ENCODE measurements around the gene CDC73. TPM values are rescaled to one million over a fixed set of nuclear protein-coding genes. Genes with fewer than 3 reads are reported as not detected.

Gene CDC73
- total and polyA plus RNA-seq, 9 of the 15 experiments (the other 6 are each of a cell fraction or from before 2014, with no cell fraction given), result 19.0 to 61.7 (median 30.1) TPM

- no peak for TF ChIP-seq GTF2A2 (tag; IDR thresholded peaks at IDR 0.05)
- WGBS (ENCODE audit: insufficient coverage, low coverage, missing lambda C conversion rate), result 95% methylated on average over 7 of the region's 7 CpGs
- H3K4me1 ChIP-seq (replicated peaks in 1 of 2; ENCODE audit: control insufficient read depth in 2 of 2, insufficient read depth in 2 of 2, low read length in 2 of 2), result no peaks in the 10 kb centered on the region
- H3K4me2 ChIP-seq (ENCODE audit: insufficient read depth, low read length), result no peak overlapping the region
- ChIA-PET POLR2A (no interaction called here), CTCF (ENCODE audit: low intra/inter-chr PET ratio) (no interaction called here)
- no peaks in the 10 kb centered on the region for H3K9me1 ChIP-seq (ENCODE audit: control insufficient read depth, insufficient read depth, low read length)
- no peak for ATAC-seq
- DNase-seq (ENCODE audit: extremely low read depth in 1 of 4, low spot score in 3 of 4), result no peak
- H3K27ac ChIP-seq (ENCODE audit: extremely low read depth, low read depth, low read length), result no peak overlapping the region
- H3K27me3 ChIP-seq (ENCODE audit: control insufficient read depth in 2 of 2, insufficient read depth in 2 of 2, low read length in 2 of 2), result no peaks in the 10 kb centered on the region
- no peaks in the 10 kb centered on the region for H4K20me1 ChIP-seq (replicated peaks; ENCODE audit: control insufficient read depth, insufficient read depth, low read length)
- intact Hi-C loops (cut with micrococcal nuclease), result no loop called here
- FAIRE-seq, result no peak
- H2AFZ ChIP-seq (ENCODE audit: low read depth, low read length), result no peak overlapping the region
- no peaks in the 10 kb centered on the region; the same call in 2 of the 3 replicates for H3K79me2 ChIP-seq (ENCODE audit: control insufficient read depth, insufficient read depth, low read length)
- no peak overlapping the region for H3K4me3 ChIP-seq
- in situ Hi-C loops (cut with MboI), result no loop called here
- no TSS peak for BruUV-seq (replicated peaks)
- no peaks in the 10 kb centered on the region for H3K9me3 ChIP-seq (replicated peaks; ENCODE audit: control insufficient read depth, insufficient read depth, low read depth, low read length)
- peaks cover 71% of the 10 kb centered on the region for H3K36me3 ChIP-seq (ENCODE audit: control insufficient read depth, insufficient read depth, low read length)
- no peak overlapping the region for H3K9ac ChIP-seq (ENCODE audit: insufficient read depth in 1 of 2, low read depth in 2 of 2, low read length in 2 of 2)
Observed at GRCh38 chr1:193210996-193211395, 89.2 kb downstream of the CDC73 start.

GRCh38 chr1:193211539-193211938 lies 89.7 kb downstream of the CDC73 start:
- H3K9me1 ChIP-seq (ENCODE audit: control insufficient read depth, insufficient read depth, low read length), result no peaks in the 10 kb centered on the region
- ChIA-PET CTCF (ENCODE audit: low intra/inter-chr PET ratio) (no interaction called here), POLR2A (interaction anchor here (0.6 kb wide), 1 partner anchor 459 kb away, joined by 3 read pairs; no protein-coding TSS in a partner anchor)
- H3K4me3 ChIP-seq, result no peak overlapping the region
- ATAC-seq, result peak; percentile 35; the same call in 1 of the 3 replicates
- H3K4me2 ChIP-seq (ENCODE audit: insufficient read depth, low read length), result no peak overlapping the region
- H3K27me3 ChIP-seq (ENCODE audit: control insufficient read depth in 2 of 2, insufficient read depth in 2 of 2, low read length in 2 of 2), result no peaks in the 10 kb centered on the region
- peaks cover 71% of the 10 kb centered on the region for H3K36me3 ChIP-seq (ENCODE audit: control insufficient read depth, insufficient read depth, low read length)
- H3K27ac ChIP-seq (ENCODE audit: extremely low read depth, low read depth, low read length), result no peak overlapping the region
- no peak overlapping the region for H2AFZ ChIP-seq (ENCODE audit: low read depth, low read length)
- 21% methylated on average over 1 of the region's 1 CpG for WGBS (ENCODE audit: insufficient coverage, low coverage, missing lambda C conversion rate)
- H3K9me3 ChIP-seq (replicated peaks; ENCODE audit: control insufficient read depth, insufficient read depth, low read depth, low read length), result no peaks in the 10 kb centered on the region
- no peak for FAIRE-seq
- H3K79me2 ChIP-seq (ENCODE audit: control insufficient read depth, insufficient read depth, low read length), result no peaks in the 10 kb centered on the region; the same call in 2 of the 3 replicates
- no peaks in the 10 kb centered on the region for H3K4me1 ChIP-seq (replicated peaks in 1 of 2; ENCODE audit: control insufficient read depth in 2 of 2, insufficient read depth in 2 of 2, low read length in 2 of 2)
- DNase-seq (ENCODE audit: extremely low read depth in 1 of 4, low spot score in 3 of 4), result no peak
- intact Hi-C loops (cut with micrococcal nuclease), result no loop called here
- BruUV-seq (replicated peaks), result no TSS peak
- in situ Hi-C loops (cut with MboI), result no loop called here
- no peak overlapping the region for H3K9ac ChIP-seq (ENCODE audit: insufficient read depth in 1 of 2, low read depth in 2 of 2, low read length in 2 of 2)
- no peaks in the 10 kb centered on the region for H4K20me1 ChIP-seq (replicated peaks; ENCODE audit: control insufficient read depth, insufficient read depth, low read length)
- TF ChIP-seq ZNF644 (tag; IDR thresholded peaks at IDR 0.05; ENCODE audit: low read depth) (no peak), TCF7L2 (IDR thresholded peaks at IDR 0.05; ENCODE audit: low read depth, low read length) (no peak), POLR2AphosphoS5 (IDR thresholded peaks at IDR 0.05; ENCODE audit: control insufficient read depth, insufficient read depth, low read depth, low read length) (no peak), CC2D1A (IDR thresholded peaks at IDR 0.05) (no peak), U2AF1 (optimal IDR thresholded peaks at IDR 0.05; ENCODE audit: low read depth, low read length) (no peak), HMG20A (CRISPR knock-in tag; conservative IDR thresholded peaks at IDR 0.05) (no peak), TBL1XR1 (IDR thresholded peaks at IDR 0.05; ENCODE audit: low read length in 2 of 2) (no peak), MAFK (IDR thresholded peaks at IDR 0.05; ENCODE audit: low read length) (no peak)
- TF ChIP-seq, protein P1, sequence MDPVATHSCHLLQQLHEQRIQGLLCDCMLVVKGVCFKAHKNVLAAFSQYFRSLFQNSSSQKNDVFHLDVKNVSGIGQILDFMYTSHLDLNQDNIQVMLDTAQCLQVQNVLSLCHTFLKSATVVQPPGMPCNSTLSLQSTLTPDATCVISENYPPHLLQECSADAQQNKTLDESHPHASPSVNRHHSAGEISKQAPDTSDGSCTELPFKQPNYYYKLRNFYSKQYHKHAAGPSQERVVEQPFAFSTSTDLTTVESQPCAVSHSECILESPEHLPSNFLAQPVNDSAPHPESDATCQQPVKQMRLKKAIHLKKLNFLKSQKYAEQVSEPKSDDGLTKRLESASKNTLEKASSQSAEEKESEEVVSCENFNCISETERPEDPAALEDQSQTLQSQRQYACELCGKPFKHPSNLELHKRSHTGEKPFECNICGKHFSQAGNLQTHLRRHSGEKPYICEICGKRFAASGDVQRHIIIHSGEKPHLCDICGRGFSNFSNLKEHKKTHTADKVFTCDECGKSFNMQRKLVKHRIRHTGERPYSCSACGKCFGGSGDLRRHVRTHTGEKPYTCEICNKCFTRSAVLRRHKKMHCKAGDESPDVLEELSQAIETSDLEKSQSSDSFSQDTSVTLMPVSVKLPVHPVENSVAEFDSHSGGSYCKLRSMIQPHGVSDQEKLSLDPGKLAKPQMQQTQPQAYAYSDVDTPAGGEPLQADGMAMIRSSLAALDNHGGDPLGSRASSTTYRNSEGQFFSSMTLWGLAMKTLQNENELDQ (CRISPR knock-in tag; IDR thresholded peaks at IDR 0.05; ENCODE audit: borderline replicate concordance), result no peak
- TF ChIP-seq, protein P2, sequence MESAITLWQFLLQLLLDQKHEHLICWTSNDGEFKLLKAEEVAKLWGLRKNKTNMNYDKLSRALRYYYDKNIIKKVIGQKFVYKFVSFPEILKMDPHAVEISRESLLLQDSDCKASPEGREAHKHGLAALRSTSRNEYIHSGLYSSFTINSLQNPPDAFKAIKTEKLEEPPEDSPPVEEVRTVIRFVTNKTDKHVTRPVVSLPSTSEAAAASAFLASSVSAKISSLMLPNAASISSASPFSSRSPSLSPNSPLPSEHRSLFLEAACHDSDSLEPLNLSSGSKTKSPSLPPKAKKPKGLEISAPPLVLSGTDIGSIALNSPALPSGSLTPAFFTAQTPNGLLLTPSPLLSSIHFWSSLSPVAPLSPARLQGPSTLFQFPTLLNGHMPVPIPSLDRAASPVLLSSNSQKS (CRISPR knock-in tag; IDR thresholded peaks at IDR 0.05), result no peak
- TF ChIP-seq, protein P3, sequence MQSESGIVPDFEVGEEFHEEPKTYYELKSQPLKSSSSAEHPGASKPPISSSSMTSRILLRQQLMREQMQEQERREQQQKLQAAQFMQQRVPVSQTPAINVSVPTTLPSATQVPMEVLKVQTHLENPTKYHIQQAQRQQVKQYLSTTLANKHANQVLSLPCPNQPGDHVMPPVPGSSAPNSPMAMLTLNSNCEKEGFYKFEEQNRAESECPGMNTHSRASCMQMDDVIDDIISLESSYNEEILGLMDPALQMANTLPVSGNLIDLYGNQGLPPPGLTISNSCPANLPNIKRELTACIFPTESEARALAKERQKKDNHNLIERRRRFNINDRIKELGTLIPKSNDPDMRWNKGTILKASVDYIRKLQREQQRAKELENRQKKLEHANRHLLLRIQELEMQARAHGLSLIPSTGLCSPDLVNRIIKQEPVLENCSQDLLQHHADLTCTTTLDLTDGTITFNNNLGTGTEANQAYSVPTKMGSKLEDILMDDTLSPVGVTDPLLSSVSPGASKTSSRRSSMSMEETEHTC (IDR thresholded peaks at IDR 0.05), result no peak
